AML-193 (cell line): ENCODE measurements around the gene FHOD3.

ENCODE experiments used
- DNase-seq, 2 experiments: peaks; one replicate each; lab custom pipeline; 2025; lab: John Stamatoyannopoulos, UW

The FHOD3 gene

DNA sequence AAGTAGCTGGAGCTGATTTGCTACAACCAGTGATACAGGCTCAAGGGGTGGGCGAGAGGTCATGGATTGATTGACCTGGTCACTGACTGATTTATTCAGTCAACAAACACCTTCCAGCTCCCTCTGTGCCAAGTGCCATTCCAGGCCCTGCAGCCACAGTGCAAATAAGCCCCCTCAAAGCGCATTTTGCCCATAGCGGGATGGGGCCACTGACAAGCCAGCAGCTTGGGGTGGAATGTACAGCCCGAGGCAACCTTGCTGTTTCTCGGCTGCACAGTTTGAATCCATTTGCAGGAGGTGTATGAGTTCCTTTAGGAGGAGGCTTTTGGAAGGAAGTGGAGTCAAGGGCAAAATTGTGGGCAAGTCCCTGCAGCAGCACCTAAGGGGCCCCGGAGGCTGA is 296.1 kb downstream of the FHOD3 start:
- no peak for DNase-seq

DNA sequence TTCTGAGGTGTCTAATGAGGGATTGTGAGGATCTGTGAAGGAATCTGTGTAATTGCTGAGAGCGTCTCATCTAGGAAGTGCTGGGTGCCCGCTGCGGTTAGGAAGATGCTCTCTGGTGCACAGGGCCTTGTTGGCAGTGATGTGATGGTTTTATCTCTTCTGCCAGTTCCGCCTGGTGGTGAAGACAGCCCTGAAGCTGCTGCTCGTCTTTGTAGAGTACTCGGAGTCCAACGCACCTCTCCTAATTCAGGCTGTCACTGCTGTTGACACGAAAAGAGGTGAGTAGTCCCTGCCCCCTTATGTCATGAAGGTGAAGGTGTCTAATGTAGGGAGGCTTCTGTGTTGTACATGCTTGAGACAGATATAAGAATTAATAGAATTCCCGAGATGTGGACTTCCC is 297.1 kb downstream of the FHOD3 start:
- no peak for DNase-seq

DNA sequence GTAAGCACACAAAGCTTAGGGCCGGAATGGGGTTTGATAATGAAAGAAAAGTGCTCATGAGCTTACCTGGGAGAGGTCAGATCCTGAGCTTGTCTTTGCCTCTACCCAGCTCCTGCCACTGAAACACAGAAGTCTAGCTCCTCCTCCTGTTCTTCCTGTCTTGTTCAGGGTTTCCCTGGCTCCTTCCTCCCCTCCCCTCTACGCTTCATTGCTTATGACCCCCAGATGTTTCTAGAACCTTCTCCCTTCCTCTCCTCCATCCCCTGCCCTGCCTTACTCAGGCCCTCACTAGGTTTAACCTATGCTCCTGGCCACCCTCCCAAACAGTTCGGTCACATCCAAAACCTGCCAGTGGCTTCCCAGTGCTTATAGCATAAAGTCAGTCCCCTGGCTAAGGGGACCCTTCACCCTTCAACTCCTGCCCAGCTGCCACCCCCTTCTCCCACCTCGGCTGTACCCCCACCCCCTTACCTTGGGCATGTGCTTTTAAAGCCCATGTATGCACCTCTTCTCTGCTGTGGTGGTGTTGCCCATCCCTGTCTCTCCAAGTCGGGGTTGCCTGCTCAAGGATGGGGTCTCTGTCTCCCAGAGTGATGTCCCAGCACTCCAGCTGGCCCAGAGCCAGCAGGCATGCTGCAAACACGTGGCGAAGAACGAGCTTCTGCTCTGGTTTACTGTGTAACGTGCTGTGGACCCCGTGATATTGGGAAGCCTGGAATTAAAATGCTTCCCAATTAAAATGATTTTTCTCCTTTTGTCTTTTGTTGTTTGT is 297.7 kb downstream of the FHOD3 start:
- no peak for DNase-seq

DNA sequence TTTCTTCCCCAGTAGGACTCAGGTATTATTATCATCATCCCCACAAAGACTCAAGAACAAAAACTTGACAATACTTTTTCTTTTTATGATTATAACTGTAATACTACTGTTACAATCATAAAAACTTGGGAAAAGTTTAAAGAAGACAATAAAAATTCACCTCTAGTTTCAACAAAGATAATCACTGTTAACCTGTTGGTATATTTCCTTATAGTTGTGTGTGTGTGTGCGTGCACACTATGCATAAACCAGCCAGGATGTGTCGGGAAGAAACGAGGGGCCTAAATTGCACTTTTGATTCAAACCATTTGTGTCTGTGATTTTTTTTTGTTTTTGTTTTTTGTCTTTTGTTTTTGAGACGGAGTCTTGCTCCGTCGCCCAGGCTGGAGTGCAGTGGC is 298.3 kb downstream of the FHOD3 start:
- no peak for DNase-seq

DNA sequence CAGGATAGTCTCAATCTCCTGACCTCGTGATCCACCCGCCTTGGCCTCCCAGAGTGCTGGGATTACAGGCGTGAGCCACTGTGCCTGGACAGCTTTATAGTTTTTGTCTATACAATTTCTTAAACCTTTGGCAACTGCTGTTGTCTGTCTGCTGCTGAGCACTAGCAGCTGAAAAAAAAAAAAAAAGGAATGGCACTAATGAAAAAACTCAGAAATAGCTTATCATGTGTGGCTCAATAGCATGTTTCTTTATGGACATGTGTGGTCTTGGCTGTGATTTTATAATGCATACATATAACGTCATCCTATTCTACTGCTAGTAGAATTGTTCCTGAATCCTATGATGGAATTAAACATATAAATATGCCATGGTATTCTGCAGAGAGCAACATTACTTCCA is 300.1 kb downstream of the FHOD3 start:
- DNase-seq = no peak

GRCh38 chr18:36600548-36600947 is 303.0 kb downstream of the FHOD3 start:
- no peak for DNase-seq

- peak in 1 of 2 experiments; percentile 1 for DNase-seq
Observed at GRCh38 chr18:36601316-36601715, 303.8 kb downstream of the FHOD3 start.

GRCh38 chr18:36602071-36602470 is 304.6 kb downstream of the FHOD3 start:
- no peak for DNase-seq

DNA sequence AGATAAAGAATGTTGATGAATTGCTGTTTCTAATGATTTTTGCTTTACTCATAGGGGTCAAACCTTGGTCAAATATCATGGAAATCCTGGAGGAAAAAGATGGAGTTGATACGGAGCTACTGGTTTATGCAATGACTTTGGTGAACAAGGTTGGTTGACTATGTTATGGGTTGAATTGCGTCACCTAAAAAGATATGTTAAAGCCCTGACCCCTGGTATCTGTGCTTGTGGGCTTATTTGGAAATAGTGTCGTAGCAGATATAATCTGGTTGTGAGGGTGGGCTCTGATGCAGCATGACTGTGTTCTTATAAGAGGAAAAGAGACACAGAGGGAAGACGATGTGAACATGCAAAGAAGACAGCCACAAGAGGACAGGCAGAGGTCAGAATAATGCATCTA is 305.1 kb downstream of the FHOD3 start:
- DNase-seq = no peak

GRCh38 chr18:36608107-36608506 is 310.6 kb downstream of the FHOD3 start:
- no peak for DNase-seq

DNA sequence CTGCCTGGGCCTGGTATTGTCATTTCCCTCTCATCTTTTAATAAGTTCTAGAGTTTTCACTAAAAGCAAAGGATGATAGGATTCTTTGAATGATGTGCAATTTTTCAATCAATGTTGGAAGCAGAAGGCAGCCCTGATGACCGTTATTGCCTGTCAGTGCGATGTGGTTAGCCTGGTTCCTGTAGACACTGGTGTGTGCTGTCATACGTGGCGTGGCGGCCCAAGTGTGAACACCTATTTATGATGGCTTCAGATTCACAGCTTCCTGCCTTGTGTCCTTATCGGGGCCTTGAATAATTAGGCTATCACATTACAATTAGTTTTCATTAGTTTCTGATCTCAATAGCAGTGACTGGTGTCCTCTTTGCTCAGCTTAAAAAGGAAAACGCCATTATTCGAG is 312.7 kb downstream of the FHOD3 start:
- no peak for DNase-seq

DNA sequence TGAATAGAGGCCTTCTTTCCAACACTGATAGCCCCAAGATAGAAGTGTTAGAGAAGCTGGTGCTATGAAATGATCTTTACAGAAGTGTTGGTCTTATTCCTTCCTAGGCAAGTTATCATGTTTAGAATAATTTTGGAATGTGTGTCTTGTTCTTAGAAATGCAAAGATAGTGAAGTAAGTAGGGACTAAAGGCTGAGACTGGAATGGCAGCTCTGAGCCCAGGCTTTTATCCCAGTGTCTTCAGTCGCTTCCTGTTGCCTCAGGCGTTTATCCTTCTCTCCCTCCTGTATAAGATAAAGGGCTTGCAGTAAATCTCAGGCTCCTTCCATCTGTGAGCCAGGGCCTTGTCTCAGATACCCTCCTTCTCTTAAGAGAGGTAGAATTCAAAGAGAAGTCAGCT is 313.1 kb downstream of the FHOD3 start:
- DNase-seq = no peak

DNA sequence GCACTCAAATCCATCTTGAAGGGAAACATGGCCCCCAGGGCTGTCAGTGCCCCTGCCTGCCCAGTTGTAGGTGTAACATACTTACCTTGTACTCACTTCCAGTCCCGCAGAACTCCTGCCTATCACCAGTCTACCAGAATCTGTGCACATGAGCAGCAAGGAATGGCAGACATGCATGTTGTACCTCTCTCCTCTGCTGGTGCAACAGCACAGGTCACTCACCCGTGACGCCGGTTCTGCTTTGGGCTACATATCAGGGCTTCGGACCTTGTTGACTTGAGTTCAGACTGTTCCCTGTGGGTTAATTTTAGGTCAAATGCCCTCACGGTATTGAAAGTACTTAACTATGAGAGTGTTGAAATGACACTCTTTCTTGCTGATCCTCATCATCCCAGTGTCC is 315.6 kb downstream of the FHOD3 start:
- DNase-seq = no peak

DNA sequence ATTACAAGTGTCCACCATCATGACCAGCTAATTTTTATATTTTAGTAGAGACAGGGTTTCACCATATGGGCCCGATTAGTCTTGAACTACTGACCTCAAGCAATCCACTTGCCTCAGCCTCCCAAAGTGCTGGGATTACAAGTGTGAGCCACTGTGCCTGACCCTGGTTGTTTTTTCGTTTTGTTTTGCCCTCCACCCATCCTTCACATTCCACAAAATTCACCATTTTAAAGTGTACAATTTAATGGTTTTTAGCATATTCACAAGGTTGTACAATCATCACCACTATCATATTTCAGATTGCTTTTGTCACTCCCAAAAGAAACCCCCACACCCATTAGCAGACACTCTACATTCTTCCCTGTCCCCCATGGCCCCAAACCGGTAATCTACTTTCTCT is 316.3 kb downstream of the FHOD3 start:
- DNase-seq = no peak

DNA sequence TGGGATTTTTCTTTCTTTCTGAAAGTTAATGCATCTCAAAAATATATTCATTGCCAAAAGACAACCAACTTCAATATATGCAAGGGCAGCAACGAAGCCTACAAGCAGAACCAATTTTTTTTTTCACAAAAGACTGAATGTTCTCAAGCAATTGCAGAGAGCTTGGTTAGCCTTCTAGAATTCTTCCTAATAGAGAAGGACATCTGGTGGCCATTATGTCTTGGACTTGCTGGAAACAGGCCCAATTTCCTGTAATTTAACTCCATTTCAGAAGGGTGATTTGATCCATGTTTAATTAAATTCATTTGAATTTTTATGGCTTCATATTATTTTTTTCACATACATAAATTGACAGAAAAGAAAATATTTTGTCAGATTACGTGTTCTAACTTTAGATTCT is 323.3 kb downstream of the FHOD3 start:
- no peak for DNase-seq

GRCh38 chr18:36622610-36623009 is 325.1 kb downstream of the FHOD3 start:
- no peak for DNase-seq

- no peak for DNase-seq
Observed at GRCh38 chr18:36623091-36623490, 325.6 kb downstream of the FHOD3 start.

GRCh38 chr18:36623681-36624190 is 326.2 kb downstream of the FHOD3 start:
- no peak for DNase-seq

GRCh38 chr18:36624451-36625167 is 327.1 kb downstream of the FHOD3 start:
- DNase-seq = no peak

- DNase-seq = no peak
Observed at GRCh38 chr18:36625386-36625785, 327.9 kb downstream of the FHOD3 start.

GRCh38 chr18:36627637-36628036 is 330.1 kb downstream of the FHOD3 start:
- DNase-seq = no peak

GRCh38 chr18:36628435-36629137 is 331.1 kb downstream of the FHOD3 start:
- no peak for DNase-seq

- DNase-seq = no peak
Observed at GRCh38 chr18:36629138-36629530, 331.6 kb downstream of the FHOD3 start.
